ENCODE measurements around the gene ITFG1. TPM values are rescaled to one million over a fixed set of nuclear protein-coding genes. Genes with fewer than 3 reads are reported as not detected.

The ITFG1 gene
- total RNA-seq, 1 donor from 2014 or later: 49.2 TPM

DNA sequence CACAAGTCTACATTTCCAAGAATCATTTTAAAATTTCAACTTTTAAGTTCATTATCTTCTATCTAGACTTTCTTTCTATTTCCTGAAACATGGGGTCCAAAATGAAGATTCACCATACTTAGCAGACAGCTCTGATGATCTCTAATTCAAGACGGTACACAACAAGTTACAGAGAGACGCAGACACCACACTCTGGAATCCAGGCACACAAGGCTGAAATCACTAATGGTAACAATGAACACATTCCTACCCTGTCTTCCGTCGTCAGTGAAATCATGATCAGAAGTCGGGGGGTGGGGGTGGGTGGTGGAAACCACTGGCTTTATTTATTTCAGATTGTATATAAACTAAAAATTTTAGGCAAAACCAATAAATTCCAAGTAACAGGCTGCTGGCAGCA lies 78.5 kb downstream of the ITFG1 start:
- no peaks in the 10 kb centered on the region for H3K36me3 Mint-ChIP-seq
- DNase-seq (ENCODE audit: low spot score in 2 of 2, unreplicated experiment in 2 of 2): no peak
- H3K27ac Mint-ChIP-seq: no peak overlapping the region
- no peaks in the 10 kb centered on the region for H3K27me3 Mint-ChIP-seq (ENCODE audit: low read depth)
- H3K4me1 Mint-ChIP-seq: peaks cover 19% of the 10 kb centered on the region
- TF ChIP-seq, protein P1, sequence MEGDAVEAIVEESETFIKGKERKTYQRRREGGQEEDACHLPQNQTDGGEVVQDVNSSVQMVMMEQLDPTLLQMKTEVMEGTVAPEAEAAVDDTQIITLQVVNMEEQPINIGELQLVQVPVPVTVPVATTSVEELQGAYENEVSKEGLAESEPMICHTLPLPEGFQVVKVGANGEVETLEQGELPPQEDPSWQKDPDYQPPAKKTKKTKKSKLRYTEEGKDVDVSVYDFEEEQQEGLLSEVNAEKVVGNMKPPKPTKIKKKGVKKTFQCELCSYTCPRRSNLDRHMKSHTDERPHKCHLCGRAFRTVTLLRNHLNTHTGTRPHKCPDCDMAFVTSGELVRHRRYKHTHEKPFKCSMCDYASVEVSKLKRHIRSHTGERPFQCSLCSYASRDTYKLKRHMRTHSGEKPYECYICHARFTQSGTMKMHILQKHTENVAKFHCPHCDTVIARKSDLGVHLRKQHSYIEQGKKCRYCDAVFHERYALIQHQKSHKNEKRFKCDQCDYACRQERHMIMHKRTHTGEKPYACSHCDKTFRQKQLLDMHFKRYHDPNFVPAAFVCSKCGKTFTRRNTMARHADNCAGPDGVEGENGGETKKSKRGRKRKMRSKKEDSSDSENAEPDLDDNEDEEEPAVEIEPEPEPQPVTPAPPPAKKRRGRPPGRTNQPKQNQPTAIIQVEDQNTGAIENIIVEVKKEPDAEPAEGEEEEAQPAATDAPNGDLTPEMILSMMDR (IDR thresholded peaks at IDR 0.05; ENCODE audit: unreplicated experiment): no peak
- H3K9me3 Mint-ChIP-seq: no peaks in the 10 kb centered on the region
- H3K4me3 Mint-ChIP-seq: no peak overlapping the region

GRCh38 chr16:47377154-47377553 lies 83.7 kb downstream of the ITFG1 start:
- Mint-ChIP-seq H3K27me3 (ENCODE audit: low read depth) (no peaks in the 10 kb centered on the region), H3K36me3 (peaks cover 7% of the 10 kb centered on the region), H3K9me3 (no peaks in the 10 kb centered on the region), H3K4me3 (no peak overlapping the region), H3K4me1 (no peaks in the 10 kb centered on the region), H3K27ac (no peak overlapping the region)
- DNase-seq (ENCODE audit: low spot score in 2 of 2, unreplicated experiment in 2 of 2): no peak
- TF ChIP-seq, protein P1 (IDR thresholded peaks at IDR 0.05; ENCODE audit: unreplicated experiment): no peak

DNA sequence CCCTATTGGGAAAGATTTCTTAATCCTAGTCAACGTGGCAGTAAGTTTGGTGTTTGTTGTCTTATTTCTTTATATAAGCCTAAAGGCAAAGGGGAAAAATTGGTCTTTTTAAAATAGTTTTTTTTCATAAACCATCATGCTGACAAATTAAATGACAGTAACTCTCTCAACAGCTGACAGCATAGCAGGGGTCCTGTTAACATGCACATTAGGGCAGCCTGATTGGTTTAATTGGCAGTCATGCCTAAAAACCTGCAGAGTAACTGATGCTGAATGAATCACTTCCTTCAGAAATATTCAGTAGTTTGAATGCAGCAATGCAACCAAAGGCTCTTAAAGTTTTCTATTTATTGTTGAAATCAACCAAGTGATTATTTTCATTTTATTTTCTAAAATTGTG lies 85.4 kb downstream of the ITFG1 start:
- H3K36me3 Mint-ChIP-seq: peaks cover 10% of the 10 kb centered on the region
- H3K27me3 Mint-ChIP-seq (ENCODE audit: low read depth): no peaks in the 10 kb centered on the region
- no peaks in the 10 kb centered on the region for H3K4me1 Mint-ChIP-seq
- TF ChIP-seq, protein P1 (IDR thresholded peaks at IDR 0.05; ENCODE audit: unreplicated experiment): no peak
- DNase-seq (ENCODE audit: low spot score in 2 of 2, unreplicated experiment in 2 of 2): no peak
- no peaks in the 10 kb centered on the region for H3K9me3 Mint-ChIP-seq
- H3K4me3 Mint-ChIP-seq: no peak overlapping the region
- no peak overlapping the region for H3K27ac Mint-ChIP-seq

- H3K27me3 Mint-ChIP-seq (ENCODE audit: low read depth): no peaks in the 10 kb centered on the region
- H3K36me3 Mint-ChIP-seq: peaks cover 13% of the 10 kb centered on the region
- H3K4me3 Mint-ChIP-seq: no peak overlapping the region
- H3K27ac Mint-ChIP-seq: no peak overlapping the region
- no peaks in the 10 kb centered on the region for H3K9me3 Mint-ChIP-seq
- no peaks in the 10 kb centered on the region for H3K4me1 Mint-ChIP-seq
- no peak for DNase-seq (ENCODE audit: low spot score in 2 of 2, unreplicated experiment in 2 of 2)
- TF ChIP-seq, protein P1 (IDR thresholded peaks at IDR 0.05; ENCODE audit: unreplicated experiment): no peak
Measured at GRCh38 chr16:47374629-47375028, 86.2 kb downstream of the ITFG1 start.

DNA sequence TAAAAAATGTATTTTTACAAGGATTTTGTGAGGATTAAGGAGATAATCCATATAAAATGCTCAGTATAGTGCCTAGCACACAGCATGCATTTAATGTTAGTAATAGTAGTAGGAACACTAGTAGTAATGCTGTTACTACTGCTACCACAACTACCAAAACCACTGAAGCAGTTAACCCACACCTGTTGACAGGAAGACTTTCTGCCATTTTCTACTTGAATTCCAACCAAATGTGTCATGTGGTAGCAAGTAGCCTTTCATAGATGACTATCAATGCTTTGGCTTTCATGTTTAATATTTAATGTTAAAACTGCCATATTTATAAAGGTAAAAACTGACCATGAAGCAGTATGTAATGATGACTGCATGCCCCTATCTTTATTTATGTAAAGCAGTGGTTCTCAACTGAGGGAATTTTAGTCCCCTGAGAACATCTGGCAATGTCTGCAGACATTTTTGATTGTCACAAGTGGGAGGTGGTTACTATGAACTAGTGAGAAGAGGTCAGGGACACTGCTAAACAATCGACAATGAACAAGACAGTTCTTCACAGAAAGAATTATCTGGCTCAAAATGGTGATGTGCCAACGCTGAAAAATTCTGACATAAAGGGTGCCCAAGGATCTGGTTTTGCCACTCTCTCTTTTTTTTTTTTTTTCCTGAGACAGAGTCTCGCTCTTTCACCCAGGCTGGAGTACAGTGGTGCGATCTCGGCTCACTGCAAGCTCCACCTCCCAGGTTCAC lies 89.4 kb downstream of the ITFG1 start:
- DNase-seq (ENCODE audit: low spot score in 2 of 2, unreplicated experiment in 2 of 2): no peak
- H3K36me3 Mint-ChIP-seq: peaks cover 13% of the 10 kb centered on the region
- H3K27ac Mint-ChIP-seq: no peak overlapping the region
- H3K27me3 Mint-ChIP-seq (ENCODE audit: low read depth): no peaks in the 10 kb centered on the region
- H3K4me3 Mint-ChIP-seq: no peak overlapping the region
- H3K9me3 Mint-ChIP-seq: no peaks in the 10 kb centered on the region
- TF ChIP-seq, protein P1 (IDR thresholded peaks at IDR 0.05; ENCODE audit: unreplicated experiment): no peak
- H3K4me1 Mint-ChIP-seq: no peaks in the 10 kb centered on the region
